ENCODE data around the gene SEL1L3.

Gene SEL1L3

DNA sequence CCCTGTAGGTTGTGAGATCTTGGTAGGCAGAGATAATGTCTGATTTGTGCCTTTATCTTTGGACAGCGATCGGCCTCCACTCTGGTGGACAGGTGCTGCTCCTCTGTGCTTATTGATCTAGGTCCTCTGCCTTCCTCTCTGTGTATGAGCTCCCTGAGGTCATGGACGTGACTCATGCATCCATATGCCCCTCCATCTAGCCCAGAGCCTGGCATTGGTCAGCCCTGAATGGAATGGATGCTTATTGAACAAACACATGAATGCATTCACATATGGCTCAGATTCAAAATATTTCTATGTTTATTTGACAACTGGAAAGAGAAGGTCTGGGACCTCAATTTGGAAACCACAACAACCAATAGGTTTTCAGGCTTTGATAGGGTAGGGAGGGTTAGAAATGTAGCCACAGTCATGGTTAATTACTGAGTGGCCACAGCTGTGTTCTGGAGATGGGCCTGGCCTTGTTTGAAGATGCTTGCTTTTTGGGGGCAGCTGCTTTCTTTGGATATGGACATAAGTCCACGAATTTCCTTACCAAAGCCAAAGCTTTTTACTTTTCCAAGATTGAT, 76.2 kb downstream of the SEL1L3 start:
- DNase-seq: no peak

DNA sequence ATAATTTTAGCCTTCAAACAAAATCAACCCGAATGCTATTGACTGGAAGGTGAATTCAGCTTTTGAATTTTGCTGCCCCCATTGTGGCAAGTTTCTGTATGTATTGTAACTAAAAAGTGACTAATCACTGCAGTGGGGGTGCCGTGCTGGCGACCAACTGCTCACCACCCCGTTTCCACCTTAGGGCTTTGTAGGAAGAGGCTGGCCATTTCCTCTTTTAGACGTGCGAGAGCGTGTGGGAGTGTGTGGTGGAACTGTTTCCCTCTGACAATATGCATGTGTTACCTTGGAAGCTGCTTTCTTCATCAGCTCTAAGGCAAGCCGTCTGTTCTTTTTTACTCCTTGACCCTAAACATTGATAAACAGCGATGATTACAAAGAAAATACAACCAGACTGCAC, 78.8 kb downstream of the SEL1L3 start:
- peak; percentile 29 to 33 for DNase-seq

DNA sequence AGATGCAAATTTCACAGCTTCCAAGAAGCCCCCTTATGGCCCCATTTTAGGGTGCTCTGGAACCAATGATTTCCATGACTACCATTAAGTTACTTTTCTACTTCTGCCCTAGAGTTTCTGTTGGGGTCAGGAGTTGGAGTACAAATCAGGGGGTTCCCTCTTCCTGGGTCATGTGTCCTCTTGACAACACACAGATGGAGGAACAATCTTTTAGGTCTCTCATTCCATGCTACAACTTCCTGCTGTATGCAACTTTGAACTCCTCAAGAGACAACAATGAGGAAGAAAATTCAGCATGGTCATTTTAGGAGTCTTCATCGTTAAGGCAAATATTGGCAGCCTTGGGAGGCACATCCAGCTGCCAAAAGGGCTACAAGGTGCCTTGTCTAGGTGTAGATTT, 79.7 kb downstream of the SEL1L3 start:
- DNase-seq: no peak

GRCh38 chr4:25782482-25782881, 80.3 kb downstream of the SEL1L3 start:
- no peak for DNase-seq

- DNase-seq: no peak
Observed at GRCh38 chr4:25779021-25779420, 83.8 kb downstream of the SEL1L3 start.

GRCh38 chr4:25776795-25777194, 86.0 kb downstream of the SEL1L3 start:
- DNase-seq: no peak

DNA sequence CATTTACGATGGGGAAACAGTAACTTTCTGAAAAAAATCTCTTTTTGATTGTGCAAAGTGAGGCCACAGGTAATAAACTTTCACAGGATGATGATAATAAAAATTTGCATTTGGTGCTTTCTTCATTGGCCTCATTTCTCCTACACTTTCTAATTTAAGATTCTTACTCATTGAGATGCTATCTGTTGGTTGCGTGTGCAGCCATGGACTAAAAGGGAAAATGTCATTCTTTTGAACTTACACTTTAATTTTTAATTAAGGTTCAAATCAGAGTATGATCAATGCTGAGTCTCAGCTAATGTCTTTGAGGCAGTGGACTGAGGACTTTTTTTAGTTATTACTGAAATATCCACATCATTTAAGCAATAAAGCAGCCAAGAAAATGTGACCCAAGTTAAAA, 87.6 kb downstream of the SEL1L3 start:
- DNase-seq: no peak

- no peak for DNase-seq
Observed at GRCh38 chr4:25773358-25773757, 89.4 kb downstream of the SEL1L3 start.

GRCh38 chr4:25771672-25772071, 91.1 kb downstream of the SEL1L3 start:
- DNase-seq: no peak

DNA sequence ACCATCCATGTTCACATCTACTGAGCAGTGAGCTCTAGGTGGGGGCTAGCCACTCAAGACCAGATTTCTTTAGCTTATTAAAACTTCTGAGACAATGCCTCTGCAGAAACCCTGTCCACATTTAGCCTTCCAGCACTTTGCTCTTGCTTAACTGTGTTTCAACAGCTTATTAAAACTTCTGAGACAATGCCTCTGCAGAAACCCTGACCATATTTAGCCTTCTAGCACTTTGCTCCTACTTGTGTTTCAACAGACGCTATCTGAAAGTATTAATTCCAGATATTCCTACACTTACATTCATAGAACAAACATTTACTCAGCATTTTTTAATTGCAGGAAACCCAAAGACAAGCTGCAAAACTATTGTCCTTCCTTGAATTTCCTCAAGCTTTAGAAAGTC, 91.9 kb downstream of the SEL1L3 start:
- DNase-seq: no peak

DNA sequence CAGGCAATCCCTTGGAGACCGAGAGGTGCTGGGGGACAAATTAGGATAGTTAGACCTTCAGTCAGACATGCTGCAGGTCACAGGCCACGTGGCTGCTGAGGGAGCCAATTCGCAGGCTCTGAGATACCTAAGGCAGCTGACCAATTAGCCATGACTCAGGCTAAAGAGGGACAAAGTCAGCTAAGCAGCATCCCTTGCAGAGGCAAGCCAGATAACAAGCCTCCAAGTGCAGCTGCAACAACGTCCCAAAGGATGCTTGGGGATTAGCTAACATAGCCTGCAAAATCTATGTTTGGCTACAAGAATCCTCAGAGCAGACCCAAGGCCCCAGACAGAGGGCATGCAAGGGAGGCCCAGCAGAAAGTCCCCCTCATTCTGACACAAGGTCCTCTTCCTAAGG, 93.5 kb downstream of the SEL1L3 start:
- DNase-seq: no peak

- DNase-seq: no peak
Observed at GRCh38 chr4:25767877-25768725, 94.7 kb downstream of the SEL1L3 start.

GRCh38 chr4:25760518-25761157, 102.2 kb downstream of the SEL1L3 start:
- no peak for DNase-seq

DNA sequence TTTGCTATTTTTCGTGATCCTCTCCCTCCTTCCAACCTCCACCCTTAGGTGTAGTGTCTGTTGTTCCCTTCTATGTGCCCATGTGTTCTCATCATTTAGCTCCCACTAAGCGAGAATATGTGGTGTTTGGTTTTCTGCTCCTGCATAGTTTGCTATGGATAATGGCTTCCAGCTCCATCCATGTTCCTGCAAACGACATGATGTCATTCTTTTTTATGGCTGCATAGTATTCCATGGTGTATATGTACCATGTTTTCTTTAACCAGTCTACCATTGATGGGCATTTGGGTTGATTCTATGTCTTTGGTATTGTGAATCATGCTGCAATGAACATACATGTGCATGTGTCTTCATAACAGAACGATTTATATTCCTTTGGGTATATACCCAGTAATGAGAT, 102.7 kb downstream of the SEL1L3 start:
- DNase-seq: no peak

- DNase-seq: no peak
Observed at GRCh38 chr4:25759101-25759500, 103.7 kb downstream of the SEL1L3 start.

DNA sequence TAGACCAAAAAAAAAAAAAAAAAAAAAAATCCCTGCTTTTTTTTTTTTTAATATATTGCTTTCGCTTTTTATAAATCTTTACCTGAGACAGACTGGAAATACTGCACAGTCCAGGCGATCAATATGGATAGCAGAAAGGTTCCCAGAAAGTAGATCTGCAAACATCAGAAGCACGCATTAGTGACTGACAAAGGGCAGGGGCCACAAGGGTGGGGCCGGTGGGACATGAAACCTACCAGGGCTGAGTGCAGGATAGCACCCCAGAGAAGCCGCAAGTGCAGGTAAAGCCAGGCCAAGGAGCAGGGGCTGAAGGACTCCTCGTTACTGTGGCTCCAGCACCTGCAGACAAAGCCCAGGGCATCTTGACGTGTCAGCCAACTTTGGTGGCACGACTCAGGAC, 105.3 kb downstream of the SEL1L3 start:
- no peak for DNase-seq

GRCh38 chr4:25756503-25756902, 106.3 kb downstream of the SEL1L3 start:
- DNase-seq: no peak

GRCh38 chr4:25755911-25756310, 106.9 kb downstream of the SEL1L3 start:
- DNase-seq: no peak

DNA sequence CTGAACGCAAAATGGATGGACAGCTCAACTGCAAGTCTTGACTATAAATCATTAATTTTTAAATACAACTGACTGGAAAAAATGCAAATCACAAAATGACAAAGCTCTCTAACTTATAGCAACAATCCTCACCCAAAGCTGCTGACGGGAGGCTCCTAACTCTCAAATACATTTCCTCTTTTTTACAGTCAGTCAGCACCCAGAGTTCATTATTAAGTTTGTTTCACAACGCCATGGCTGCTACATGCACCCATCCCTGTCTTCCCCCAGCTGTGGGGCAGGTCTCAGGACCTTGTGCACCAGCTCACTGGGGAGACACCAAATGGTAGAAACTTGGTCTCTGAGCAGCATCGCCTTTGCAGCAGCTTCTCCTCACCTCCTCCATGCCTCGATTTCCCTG, 109.5 kb downstream of the SEL1L3 start:
- no peak for DNase-seq

- no peak for DNase-seq
Observed at GRCh38 chr4:25750874-25751273, 111.9 kb downstream of the SEL1L3 start.

- DNase-seq: no peak
Observed at GRCh38 chr4:25749150-25749794, 113.5 kb downstream of the SEL1L3 start.

DNA sequence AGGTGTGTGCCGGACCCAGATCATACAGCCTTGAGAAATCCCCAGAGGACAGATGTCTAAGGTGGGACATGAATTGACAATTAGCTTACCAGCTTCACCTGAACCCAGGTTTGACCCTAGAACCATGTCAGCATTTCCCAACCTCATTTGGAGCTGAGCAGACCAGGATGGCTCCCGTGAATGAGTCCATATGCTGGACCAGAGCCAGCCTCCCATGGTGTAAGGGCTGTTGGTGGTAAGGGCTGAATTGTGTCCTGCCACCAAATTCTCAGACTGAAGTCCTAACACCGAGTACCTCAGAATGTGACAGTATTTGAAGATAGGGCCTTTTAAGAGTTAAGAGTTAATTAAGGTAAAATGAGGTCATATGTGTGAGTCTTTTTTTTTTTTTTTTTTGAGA, 118.8 kb downstream of the SEL1L3 start:
- DNase-seq: no peak

- DNase-seq: no peak
Observed at GRCh38 chr4:25729564-25729963, 133.2 kb downstream of the SEL1L3 start.

DNA sequence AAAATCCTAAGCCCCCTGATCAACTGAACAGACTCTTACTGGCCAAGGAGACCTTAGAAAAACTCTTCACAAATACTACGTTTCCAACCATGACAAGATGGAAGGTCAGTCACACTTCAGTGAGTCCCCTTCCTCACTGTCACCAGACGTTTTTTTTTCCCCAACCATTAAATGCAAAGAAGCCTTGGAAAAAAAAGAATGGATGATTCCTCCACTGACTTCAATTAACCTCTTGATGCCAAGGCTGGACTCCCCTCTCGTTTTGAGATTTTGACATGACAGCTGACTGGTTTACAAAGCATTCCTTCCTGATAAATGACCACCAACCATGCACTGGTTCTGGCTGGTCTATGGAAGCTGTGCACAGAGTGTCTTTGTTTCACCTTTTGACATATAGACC, 133.9 kb downstream of the SEL1L3 start:
- no peak for DNase-seq

Measured in activated T-cell treated with anti-CD3 and anti-CD28 coated beads, Interleukin-2, amount 50 U/mL, for 48 hours (primary cell).